ENCODE results near the gene IST1.

Gene IST1

DNA sequence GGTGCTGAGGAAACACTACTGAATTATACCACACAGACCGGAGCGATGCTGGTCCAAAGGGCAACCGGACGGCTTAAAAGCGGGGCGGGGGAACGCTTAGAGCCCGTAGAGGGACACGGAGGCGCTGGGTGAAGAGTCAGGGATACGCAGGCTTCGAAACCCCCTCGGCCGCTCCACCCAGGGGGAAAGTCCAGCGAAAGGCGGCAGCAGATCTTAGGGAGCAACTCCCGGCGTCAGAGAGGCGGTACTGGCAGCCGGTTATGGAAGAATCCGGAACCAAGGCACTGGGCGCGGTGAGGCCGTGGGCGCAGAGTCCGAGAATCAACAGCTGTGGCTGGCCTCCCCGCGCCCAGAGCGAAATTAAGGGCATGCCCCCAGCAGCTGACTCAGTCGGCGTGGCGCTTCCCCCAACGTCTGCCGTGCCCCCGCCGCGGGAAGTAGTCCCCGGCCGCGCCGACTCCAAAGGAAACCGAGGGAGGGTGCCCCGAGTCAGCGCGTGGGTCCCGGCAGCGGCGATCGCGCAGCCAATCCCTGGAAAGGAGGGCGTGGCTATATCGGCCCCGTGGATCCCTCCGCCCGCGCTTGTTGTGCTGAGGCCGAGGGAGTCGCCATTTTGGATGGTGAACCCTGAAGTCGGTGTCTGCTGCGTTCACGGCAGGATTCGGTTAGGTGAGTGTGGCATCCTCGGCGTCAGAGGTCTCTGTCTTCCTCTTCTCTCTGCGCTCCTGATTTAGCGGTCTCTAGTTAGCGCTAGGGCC, at the start of gene IST1:
Gene IST1 (plus strand): TSS at position 611 of the 758 bp plus-strand sequence. CDS start 20,110 bp downstream, outside the sequence.
- Mint-ChIP-seq H3K4me3 (peak within 1 kb of the TSS; percentile 99), H3K27me3 (peaks cover 4% of the 10 kb centered on the region), H3K27ac (peak within 1 kb of the TSS; percentile 99), H3K36me3 (peaks cover 7% of the 10 kb centered on the region), H3K9me3 (no peaks in the 10 kb centered on the region), H3K4me1 (peaks cover 40% of the 10 kb centered on the region)
- DNase-seq: peak; percentile 99
- CTCF ChIA-PET: interaction anchor here (4.2 kb wide), 1 partner anchor 12 kb away, joined by 33 read pairs; the partner anchor contains the start of gene ZNF821

DNA sequence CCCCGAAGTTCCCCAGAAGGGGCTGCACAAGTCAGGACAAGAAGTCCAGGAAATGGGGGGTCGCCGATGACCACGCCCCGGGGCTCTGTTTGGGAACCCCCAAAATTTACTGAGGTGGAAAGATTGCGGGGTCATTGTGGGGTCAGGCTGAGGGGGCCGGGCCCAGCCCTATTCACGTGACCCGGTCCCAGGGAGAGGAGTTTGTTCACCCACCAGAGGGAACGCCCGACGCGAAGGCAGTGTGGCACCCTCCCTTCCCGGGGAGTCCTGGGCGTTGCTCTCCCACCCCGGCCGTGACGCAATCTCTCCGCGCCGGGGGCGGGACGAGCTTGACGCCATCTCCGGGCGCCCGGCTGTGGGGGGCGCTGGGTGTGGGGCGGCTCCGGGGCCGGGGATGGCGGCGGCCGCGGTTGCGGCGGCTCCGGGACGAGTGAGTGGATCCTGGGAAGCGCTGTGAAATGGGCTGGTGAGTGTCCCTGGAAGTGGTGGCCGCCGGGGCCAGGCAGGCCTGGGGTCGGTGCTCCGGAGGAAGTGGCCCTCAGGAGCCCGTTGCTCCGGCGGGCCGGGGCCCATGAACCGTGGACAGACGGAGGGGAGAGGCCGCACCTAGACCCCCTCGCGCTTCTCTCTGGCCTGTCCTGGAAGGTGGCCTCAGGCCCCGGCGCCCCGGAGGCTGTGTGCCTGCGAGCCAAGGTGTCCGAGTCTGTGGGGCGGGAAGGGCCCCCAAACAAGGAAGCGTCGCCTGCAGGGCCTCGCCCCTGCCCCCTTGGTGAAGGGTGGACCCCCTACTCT, 49.5 kb upstream of the IST1 start, which contains the start of gene ATXN1L:
Gene ATXN1L (plus strand): TSS at position 338 of the 792 bp plus-strand sequence. CDS start 3,765 bp downstream, outside the sequence.
- Mint-ChIP-seq H3K36me3 (peaks cover 27% of the 10 kb centered on the region), H3K27me3 (no peaks in the 10 kb centered on the region), H3K9me3 (no peaks in the 10 kb centered on the region), H3K27ac (peak within 1 kb of the TSS; percentile 96), H3K4me3 (peak within 1 kb of the TSS; percentile 91), H3K4me1 (peaks cover 45% of the 10 kb centered on the region)
- CTCF ChIA-PET: interaction anchor here (1.6 kb wide), 1 partner anchor 37 kb away, joined by 7 read pairs; no protein-coding TSS in a partner anchor
- peak; percentile 92 for DNase-seq

DNA sequence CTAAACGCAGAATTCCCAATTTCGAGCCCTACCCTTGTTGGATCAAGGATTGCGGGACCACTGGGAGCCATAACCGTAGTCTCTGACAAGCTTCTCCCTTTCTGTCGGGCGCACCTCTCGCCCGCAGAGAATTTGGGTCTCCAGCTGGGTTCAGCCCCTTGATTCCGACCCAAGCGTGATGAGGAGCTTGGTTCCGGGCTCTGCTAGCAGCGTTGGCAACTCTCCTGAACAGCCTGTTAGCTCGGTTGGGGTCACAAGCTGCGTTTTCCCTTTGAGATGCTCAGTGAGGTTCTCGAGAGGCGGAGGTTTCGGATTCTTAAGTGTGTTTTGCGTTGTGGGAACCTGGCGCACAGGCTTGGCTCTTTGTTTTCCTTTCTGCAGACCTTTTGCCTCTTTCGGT, 48.9 kb upstream of the IST1 start:
- CTCF ChIA-PET: no interaction called here
- Mint-ChIP-seq H3K4me3 (peak overlapping the region; percentile 91), H3K36me3 (peaks cover 31% of the 10 kb centered on the region), H3K27me3 (no peaks in the 10 kb centered on the region), H3K9me3 (no peaks in the 10 kb centered on the region), H3K4me1 (peaks cover 47% of the 10 kb centered on the region), H3K27ac (peak overlapping the region; percentile 96)
- DNase-seq: peak; percentile 54

DNA sequence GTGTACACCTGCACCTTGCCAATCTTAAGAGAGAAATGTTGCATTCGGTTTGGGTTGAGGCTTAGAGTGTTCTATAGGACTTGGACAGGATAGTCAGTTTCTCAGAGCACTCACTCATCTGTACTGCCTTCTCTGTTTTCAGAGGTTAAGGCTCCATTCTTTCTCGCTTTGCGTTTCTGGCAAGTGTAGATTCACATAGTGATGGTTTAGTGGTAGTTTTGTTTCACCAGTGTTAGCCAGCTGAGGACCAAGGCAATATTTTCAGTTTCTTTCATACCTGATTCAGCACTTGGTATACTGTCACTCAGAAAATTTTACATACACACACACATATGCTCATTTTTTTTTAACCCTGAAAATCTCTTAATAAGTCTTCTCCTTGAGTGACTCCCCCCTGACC, 48.2 kb upstream of the IST1 start:
- no peaks in the 10 kb centered on the region for H3K27me3 Mint-ChIP-seq
- H3K4me1 Mint-ChIP-seq: peaks cover 51% of the 10 kb centered on the region
- CTCF ChIA-PET: interaction anchor here (1.1 kb wide), 1 partner anchor 36 kb away, joined by 4 read pairs; no protein-coding TSS in a partner anchor
- H3K36me3 Mint-ChIP-seq: peaks cover 33% of the 10 kb centered on the region
- H3K4me3 Mint-ChIP-seq: peak overlapping the region; percentile 91
- no peaks in the 10 kb centered on the region for H3K9me3 Mint-ChIP-seq
- DNase-seq: no peak
- H3K27ac Mint-ChIP-seq: peak overlapping the region; percentile 96

DNA sequence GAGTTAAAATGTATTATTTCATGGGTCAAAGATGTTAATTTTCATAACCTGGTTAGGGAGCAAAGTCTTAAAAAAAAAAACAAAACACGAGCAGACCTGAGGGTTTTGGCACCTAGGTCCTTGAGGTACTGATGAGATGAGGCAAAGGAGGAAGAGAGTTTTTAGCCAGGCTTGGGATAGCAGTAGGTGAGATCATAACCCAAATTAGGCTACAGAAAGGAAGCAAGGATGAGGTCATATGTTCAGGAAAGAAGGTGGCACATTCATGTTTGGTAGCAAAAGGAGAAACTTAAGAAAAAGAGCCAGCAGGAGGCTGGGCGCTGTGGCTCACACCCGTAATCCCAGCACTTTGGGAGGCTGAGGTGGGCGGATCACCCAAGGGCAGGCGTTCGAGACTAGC, 46.7 kb upstream of the IST1 start:
- H3K27ac Mint-ChIP-seq: no peak overlapping the region
- peaks cover 58% of the 10 kb centered on the region for H3K4me1 Mint-ChIP-seq
- H3K27me3 Mint-ChIP-seq: no peaks in the 10 kb centered on the region
- H3K36me3 Mint-ChIP-seq: peaks cover 40% of the 10 kb centered on the region
- DNase-seq: no peak
- H3K4me3 Mint-ChIP-seq: no peak overlapping the region
- CTCF ChIA-PET: no interaction called here
- H3K9me3 Mint-ChIP-seq: no peaks in the 10 kb centered on the region

DNA sequence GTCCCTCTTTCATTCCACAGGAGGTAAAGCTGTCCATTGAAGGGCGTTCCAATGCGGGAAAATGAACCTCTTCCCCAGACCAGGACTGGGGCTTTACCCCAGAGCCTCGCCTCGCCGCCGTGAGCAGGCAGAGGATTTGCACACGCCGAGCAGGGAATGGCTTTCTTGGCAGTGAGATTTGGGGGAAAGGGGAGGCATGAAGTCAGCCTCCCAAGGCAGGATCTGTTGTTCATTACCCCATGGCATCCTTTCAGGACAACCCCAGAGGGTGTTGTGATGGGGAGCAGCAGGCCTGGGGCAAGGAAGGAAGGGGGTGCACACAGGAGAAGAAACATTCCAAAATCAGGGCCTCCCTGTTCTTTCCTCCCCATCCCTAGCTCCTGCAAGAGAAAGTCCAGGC, 43.6 kb upstream of the IST1 start:
- H3K9me3 Mint-ChIP-seq: no peaks in the 10 kb centered on the region
- H3K4me1 Mint-ChIP-seq: peaks cover 66% of the 10 kb centered on the region
- DNase-seq: no peak
- CTCF ChIA-PET: interaction anchor here (2.2 kb wide), 1 partner anchor 31 kb away, joined by 11 read pairs; no protein-coding TSS in a partner anchor
- no peak overlapping the region for H3K4me3 Mint-ChIP-seq
- H3K27me3 Mint-ChIP-seq: no peaks in the 10 kb centered on the region
- peaks cover 54% of the 10 kb centered on the region for H3K36me3 Mint-ChIP-seq
- H3K27ac Mint-ChIP-seq: no peak overlapping the region

DNA sequence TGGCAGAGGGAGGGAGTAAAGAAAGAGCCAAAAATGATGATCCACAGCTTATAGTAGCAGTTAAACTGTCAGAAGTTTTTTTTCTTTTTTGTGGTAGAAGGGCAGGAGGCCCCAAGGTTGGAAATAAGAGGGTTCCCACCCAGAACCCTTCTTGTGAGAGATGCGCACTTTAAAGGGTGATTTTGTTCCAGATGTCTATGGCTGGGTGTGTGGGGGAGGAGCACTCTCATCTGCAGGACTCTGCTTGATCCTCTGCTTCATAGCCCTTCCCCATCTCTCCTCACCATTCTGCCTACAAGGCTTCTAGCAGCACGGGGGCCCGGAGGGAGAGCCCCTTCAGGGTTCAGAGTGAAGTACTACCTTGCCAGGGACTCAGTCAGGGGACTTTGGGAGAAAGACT, 43.2 kb upstream of the IST1 start:
- H3K27me3 Mint-ChIP-seq: no peaks in the 10 kb centered on the region
- no peak overlapping the region for H3K27ac Mint-ChIP-seq
- no peak for DNase-seq
- no peaks in the 10 kb centered on the region for H3K9me3 Mint-ChIP-seq
- H3K4me3 Mint-ChIP-seq: no peak overlapping the region
- peaks cover 54% of the 10 kb centered on the region for H3K36me3 Mint-ChIP-seq
- H3K4me1 Mint-ChIP-seq: peaks cover 62% of the 10 kb centered on the region
- CTCF ChIA-PET: interaction anchor here (2.2 kb wide), 1 partner anchor 30 kb away, joined by 11 read pairs; no protein-coding TSS in a partner anchor

DNA sequence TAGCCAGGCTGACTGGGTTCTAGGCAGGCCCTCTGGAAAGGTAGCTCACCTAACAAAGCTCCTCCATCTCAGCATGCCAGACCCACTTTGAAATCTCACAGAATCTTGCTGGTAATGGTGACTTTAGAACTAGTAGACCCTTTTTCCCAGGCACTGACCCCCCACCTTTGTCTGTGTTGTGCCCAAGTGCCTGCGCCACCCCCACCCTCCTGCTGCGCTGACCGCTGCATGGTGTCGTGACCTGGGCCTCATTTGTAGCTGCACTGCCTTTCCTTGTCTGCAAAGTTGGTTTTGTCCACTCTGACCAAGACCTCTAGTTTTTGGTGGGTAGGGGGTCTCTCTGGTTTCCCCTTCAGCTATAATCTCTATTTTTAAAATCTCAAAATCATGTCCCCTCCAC, 42.8 kb upstream of the IST1 start:
- H3K36me3 Mint-ChIP-seq: peaks cover 54% of the 10 kb centered on the region
- CTCF ChIA-PET: interaction anchor here (2.2 kb wide), 1 partner anchor 30 kb away, joined by 11 read pairs; no protein-coding TSS in a partner anchor

DNA sequence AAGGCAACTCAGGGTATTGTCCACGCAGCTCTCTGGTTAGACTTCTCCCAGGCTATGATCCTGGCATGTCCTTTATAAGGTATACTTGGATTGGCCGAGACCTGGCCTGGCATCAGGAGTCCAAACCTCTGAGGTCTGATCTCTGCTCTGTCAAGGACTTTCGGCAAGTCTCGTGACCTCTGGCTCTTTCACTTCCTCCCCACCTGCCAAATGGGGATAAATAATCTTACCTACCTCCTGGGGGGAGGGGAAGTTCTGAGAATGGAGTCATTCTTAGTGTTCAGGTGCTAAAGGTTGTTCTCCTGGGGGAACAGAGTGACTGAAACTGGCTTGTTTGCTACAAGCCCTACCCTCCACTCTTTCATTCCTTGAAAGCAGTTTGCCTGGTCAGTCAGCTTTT, 41.9 kb upstream of the IST1 start:
- CTCF ChIA-PET: interaction anchor here (2.2 kb wide), 1 partner anchor 29 kb away, joined by 11 read pairs; no protein-coding TSS in a partner anchor
- Mint-ChIP-seq H3K27me3 (no peaks in the 10 kb centered on the region), H3K27ac (peak overlapping the region; percentile 78), H3K36me3 (peaks cover 46% of the 10 kb centered on the region), H3K4me1 (peaks cover 49% of the 10 kb centered on the region), H3K9me3 (no peaks in the 10 kb centered on the region), H3K4me3 (no peak overlapping the region)
- no peak for DNase-seq

More for the DNA sequence above, 42.8 kb upstream of the IST1 start:
- peak overlapping the region; percentile 34 for H3K27ac Mint-ChIP-seq
- no peaks in the 10 kb centered on the region for H3K27me3 Mint-ChIP-seq
- no peak for DNase-seq
- no peaks in the 10 kb centered on the region for H3K9me3 Mint-ChIP-seq
- peaks cover 58% of the 10 kb centered on the region for H3K4me1 Mint-ChIP-seq
- no peak overlapping the region for H3K4me3 Mint-ChIP-seq

DNA sequence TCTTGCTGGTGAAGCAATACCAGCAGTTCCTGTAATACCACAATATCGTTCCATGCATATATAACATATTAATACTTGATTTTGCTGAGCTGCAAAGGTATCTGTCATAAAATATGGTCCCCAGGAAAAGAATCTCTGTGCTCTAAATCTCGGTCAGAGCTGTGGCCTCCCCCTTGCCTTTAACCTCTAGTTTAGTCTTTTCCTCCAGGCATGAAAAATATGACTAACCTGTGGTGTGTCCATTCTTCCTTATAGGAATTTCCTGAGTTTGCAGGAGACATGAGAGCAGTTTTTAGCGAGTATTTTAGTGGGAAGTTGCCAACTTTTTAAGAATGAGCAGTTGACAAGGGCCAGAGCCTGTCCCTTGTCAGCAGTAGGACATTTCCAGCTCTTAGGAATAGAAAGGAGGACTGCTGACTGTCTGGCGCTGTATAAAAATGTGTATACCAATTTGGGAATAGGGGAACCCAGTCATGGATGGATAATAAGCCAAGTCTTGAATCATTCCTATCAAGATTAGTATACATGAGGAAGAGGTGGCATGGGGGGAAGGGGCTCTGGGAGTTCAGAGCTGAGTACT, 40.9 kb upstream of the IST1 start:
- Mint-ChIP-seq H3K27ac (no peak overlapping the region), H3K4me1 (peaks cover 47% of the 10 kb centered on the region), H3K9me3 (no peaks in the 10 kb centered on the region), H3K27me3 (no peaks in the 10 kb centered on the region), H3K4me3 (no peak overlapping the region), H3K36me3 (peaks cover 47% of the 10 kb centered on the region)
- CTCF ChIA-PET: no interaction called here
- no peak for DNase-seq

DNA sequence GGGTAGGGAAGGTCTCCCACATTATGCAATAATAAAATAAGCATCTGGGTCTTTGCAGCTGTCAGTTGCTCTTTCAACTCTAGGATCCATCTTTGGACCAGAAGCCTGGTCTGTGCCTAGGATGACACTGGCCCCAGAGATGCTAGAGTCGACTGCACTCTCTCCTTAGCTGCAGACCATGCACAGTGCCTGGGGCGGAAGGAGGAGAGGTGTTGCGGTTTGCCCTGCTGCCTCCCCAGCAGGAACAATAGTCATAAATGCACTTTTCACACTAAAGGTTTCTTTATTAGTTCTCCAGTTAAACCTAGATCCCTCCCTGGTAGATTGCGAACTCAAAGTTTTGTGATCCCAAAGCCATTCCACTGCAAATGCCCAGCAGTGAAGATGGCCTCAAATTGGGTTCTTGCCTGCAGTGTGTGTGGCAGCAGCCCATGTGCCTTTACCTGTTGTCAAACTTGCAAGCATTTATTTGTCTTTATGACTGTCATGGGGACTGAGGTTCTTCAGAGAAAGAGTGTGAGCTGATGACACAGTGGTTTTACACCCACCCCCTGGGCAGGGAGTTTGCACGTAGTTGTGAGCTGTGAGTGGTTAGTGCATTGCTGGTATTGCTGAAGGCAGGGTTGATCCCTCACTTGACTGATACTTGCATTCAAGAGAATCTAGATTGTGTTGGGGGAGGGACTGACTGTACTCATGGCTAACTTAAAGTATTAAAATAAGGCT, 39.2 kb upstream of the IST1 start:
- H3K27ac Mint-ChIP-seq: no peak overlapping the region
- CTCF ChIA-PET: interaction anchor here (1.2 kb wide), 1 partner anchor 105 kb away, joined by 3 read pairs; no protein-coding TSS in a partner anchor
- peaks cover 47% of the 10 kb centered on the region for H3K4me1 Mint-ChIP-seq
- DNase-seq: no peak
- no peak overlapping the region for H3K4me3 Mint-ChIP-seq
- H3K36me3 Mint-ChIP-seq: peaks cover 39% of the 10 kb centered on the region
- H3K9me3 Mint-ChIP-seq: no peaks in the 10 kb centered on the region
- no peaks in the 10 kb centered on the region for H3K27me3 Mint-ChIP-seq

DNA sequence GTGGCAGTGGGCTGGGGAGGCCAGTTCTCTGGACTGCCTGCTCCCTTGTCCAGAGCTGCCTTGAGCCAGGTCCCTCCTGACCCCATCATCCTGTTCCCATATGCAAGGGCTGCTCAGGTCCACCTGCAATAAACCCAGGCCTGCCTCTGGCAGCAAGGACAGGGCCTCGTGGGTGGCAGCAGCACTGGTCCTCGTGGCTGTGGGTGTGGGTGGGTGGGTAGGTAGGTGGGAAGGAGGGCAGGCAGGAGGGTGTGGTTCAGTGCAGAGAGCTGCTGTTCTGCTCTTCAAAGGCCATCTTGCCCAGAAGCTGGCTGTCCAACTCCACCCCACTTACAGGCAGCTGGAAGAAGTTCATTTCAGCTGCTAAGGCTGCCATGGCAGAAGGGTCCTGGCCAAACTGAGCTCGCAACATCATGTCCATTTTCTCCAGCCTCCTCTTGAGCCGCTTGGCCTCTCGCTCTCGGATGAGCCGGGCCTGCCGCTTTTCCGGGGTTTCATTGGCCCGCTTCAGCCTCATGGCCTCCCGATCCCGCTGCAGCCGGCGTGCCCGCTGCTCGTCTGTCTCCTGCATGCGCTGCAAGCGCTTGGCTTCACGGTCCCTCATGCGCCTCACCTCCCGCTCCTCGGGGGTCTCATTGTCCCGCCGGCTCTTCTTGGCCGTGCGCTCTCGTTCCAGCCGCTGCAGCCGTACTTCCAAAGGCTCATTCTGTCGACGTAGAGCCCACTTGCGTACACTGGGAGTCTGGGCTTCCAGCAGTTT, 35.4 kb upstream of the IST1 start:
- H3K4me1 Mint-ChIP-seq: peaks cover 10% of the 10 kb centered on the region
- H3K9me3 Mint-ChIP-seq: no peaks in the 10 kb centered on the region
- H3K36me3 Mint-ChIP-seq: peaks cover 32% of the 10 kb centered on the region
- DNase-seq: no peak
- H3K27me3 Mint-ChIP-seq: no peaks in the 10 kb centered on the region
- CTCF ChIA-PET: no interaction called here
- H3K4me3 Mint-ChIP-seq: no peak overlapping the region
- H3K27ac Mint-ChIP-seq: peak overlapping the region; percentile 60

DNA sequence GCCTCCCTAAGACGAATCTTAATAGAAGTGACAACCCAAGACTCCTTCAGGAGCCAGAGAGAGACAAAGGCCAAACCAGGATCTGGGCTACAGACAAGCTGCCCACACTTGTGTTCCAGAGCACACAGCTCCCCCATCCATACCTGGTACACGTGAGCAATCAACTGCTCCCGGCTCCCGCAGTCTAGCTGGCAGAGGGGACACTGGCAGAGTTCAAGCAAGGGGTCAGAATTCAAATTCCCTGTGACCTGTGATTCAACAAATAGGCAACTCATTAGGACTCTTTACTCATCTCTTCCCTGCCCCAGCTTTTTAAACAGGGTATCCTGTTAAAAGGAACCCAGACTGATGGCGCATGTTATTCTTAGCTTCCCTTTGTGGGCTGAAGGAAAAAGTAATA, 31.3 kb upstream of the IST1 start:
- CTCF ChIA-PET: no interaction called here

More for the DNA sequence above, 31.3 kb upstream of the IST1 start:
- Mint-ChIP-seq H3K9me3 (no peaks in the 10 kb centered on the region), H3K36me3 (peaks cover 32% of the 10 kb centered on the region), H3K4me1 (no peaks in the 10 kb centered on the region), H3K4me3 (no peak overlapping the region), H3K27me3 (no peaks in the 10 kb centered on the region), H3K27ac (no peak overlapping the region)
- no peak for DNase-seq
